CD1c-positive myeloid dendritic cell (primary cell): ENCODE results near the gene GXYLT1.
"Not testable (repeated sequence)": the region's sequence is repeated elsewhere in the genome, so short reads cannot be mapped to it uniquely, and the experiment has no call there.

Experiments used
- DNase-seq: peaks from one replicate; pipeline ENCODE4 v3.0.0-alpha.2; 2016; ENCODE audit errors: extremely low spot score

Gene GXYLT1

GRCh38 chr12:42097971-42098370 lies 46.7 kb downstream of the GXYLT1 start:
- peak; percentile 81 for DNase-seq

DNA sequence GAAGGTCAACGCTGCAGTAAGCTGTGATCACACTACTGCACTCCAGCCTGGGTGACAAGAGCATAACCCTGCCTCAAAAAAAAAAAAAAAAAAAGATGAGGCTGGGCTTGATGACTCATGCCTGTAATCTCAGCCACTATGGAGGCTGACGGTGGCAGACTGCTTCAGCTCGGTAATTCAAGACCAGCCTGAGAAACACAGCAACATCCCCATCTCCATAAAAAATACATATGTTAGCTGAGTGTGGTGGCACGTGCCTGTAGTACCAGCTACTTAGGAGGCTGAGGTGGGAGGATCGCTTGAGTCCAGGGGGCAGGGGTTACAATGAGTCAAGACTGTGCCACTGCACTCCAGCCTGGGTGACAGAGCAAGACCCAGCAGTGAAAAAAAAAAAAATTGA lies 50.4 kb downstream of the GXYLT1 start:
- DNase-seq: no peak

DNA sequence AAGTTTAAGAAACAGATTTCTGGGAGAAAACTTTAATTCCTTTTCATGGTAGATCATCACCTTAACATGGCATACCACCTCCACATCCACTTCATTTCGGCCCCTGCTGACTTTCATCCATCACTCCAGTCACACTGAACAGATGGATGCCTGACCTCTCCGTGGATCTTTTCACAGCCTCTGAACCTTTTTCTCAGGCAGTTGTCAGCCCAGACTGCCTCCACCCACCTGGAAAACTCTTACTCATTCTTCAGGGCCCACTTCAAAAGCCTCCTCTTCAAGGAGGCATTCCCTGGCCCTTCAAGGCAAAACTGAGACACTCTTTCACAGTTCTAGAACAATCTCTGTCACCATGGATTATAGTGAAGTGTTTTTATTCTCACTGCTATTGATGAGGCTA lies 52.9 kb downstream of the GXYLT1 start:
- no peak for DNase-seq

- DNase-seq: no peak
Measured at GRCh38 chr12:42090899-42091298, 53.8 kb downstream of the GXYLT1 start.

DNA sequence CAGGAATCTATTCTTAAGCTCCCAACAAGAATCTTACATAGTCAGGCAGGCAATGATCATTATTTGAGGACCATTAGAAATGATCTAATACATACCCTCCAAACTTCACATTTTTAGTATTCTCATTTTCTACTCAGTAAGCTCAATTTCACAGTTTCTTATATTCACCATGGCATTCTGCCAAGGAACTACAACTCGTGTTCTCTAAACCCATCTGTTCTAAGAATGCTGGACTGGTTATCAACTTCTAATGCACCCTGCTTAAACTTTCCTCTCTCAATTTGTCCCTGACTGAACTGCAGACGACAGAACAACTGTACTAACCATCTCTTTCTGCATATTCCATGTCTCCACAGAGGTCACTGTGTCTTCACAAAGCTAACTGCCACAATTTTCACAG lies 58.6 kb downstream of the GXYLT1 start:
- no peak for DNase-seq

GRCh38 chr12:42085594-42085993 lies 59.1 kb downstream of the GXYLT1 start:
- no peak for DNase-seq

DNA sequence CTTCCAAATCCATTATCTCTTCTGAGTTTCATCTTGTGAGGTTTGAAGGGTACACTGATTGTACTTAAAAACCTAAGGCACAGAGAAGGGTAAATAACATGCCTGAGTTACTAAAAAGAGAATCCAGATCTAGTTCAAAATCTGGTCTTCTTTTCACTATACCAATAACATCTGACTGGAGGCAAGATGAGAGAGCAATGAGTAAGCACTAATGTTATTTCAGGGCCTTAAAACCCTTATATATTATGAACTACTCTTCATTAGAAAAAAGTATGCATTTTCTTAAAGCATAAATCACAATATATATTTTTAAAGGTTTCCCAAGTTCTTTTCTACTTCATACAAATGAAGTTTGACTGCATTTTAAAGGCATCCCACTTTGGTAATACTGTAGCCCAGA lies 60.2 kb downstream of the GXYLT1 start:
- DNase-seq: no peak

- no peak for DNase-seq
Measured at GRCh38 chr12:42076976-42077375, 67.7 kb downstream of the GXYLT1 start.

- no peak for DNase-seq
Measured at GRCh38 chr12:42070036-42070435, 74.6 kb downstream of the GXYLT1 start.

DNA sequence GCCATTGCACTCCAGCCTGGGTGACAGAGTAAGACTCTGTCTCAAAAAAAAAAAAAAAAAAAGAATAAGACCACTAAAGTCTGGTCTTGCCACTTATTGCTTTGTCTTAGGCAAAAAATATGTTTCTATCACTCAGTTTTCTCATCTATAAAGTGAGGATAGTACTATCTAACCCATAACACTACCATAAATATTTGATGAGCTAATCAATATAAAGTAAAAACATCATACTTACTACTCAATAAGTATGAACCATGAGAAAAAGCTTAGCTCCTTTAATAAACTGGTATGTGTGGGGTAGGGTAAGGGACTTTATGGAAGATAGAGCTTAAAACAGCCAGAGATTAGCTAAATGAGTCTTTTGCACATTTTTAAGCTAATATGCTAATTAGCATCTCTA lies 85.5 kb downstream of the GXYLT1 start:
- no peak for DNase-seq

GRCh38 chr12:42056130-42056529 lies 88.5 kb downstream of the GXYLT1 start:
- DNase-seq: peak; percentile 87

DNA sequence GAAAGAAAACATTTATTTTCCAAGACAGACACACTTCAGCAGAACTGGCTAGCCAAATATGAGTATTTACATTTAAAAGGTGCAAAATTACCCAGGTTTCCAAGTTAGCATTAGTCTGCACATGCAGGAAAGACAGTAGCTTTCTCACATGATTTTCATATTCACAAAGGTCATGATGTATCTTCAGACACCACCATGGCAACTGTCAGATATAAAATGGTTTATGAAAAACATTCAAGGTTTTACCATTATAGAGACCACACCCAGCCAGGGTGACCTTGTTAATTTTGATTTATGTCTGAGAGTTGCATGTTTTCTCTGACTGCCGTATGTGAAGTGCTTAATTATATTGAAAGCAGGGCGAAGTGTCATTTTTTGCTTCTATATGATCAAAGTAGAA lies 91.2 kb downstream of the GXYLT1 start:
- DNase-seq: no peak

DNA sequence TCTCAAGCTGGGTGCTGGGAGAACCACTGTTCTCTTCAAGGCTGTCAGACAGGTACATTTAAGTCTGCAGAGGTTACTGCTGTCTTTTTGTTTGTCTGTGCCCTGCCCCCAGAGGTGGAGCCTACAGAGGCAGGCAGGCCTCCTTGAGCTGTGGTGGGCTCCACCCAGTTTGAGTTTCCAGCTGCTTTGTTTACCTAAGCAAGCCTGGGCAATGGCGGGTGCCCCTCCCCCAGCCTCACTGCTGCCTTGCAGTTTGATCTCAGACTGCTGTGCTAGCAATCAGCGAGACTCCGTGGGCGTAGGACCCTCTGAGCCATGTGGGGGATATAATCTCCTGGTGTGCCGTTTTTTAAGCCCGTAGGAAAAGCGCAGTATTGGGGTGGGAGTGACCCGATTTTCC lies 95.7 kb downstream of the GXYLT1 start:
- DNase-seq: not testable (repeated sequence)

GRCh38 chr12:42039577-42039976 lies 105.1 kb downstream of the GXYLT1 start:
- no peak for DNase-seq

- DNase-seq: no peak
Measured at GRCh38 chr12:42039176-42039575, 105.5 kb downstream of the GXYLT1 start.

DNA sequence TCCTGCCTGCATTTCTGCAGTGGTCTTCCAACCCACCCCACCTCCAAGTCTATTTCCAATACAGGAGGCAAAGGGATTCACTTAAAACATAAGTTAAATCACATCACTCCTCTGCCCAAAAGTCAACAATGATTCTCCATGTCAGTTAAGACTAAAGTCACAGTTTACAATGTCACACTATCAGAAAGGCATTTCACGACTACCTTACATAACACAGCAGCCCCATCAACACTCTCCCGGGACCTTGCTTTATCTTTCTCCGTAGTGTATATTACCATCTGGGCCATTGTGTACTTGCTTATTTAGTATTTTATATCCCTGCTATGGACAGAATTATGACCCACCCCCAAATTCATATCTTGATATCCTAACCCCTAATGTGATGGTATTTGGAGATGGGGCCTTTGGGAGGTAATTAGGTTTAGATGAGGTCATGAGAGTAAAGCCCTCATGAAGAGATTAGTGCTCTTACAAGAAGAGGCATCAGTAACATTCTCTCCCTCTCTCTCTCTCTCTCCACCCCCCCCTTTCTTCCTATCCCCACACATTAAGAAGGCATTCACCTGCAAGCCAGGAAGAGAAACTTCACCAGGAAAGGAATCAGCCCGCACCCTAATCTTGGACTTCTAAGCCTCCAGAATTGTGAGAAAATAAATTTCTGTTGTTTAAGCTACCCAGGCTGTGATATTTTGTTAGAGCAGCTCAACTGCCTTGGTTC lies 112.7 kb downstream of the GXYLT1 start:
- DNase-seq: no peak
